ENCODE measurements around the gene MTMR4. TPM values are rescaled to one million over a fixed set of nuclear protein-coding genes. Genes with fewer than 3 reads are reported as not detected.
"Not testable (repeated sequence)": the region's sequence is repeated elsewhere in the genome, so short reads cannot be mapped to it uniquely, and the experiment has no call there.

Gene MTMR4
- polyA plus RNA-seq = 10 to 100 TPM in 2 of 3 donors, 1 to 10 TPM in 1; 9.3 to 24.2 (median 20.5) TPM

GRCh38 chr17:58513965-58514769 is at the start of gene MTMR4:
Gene MTMR4 (minus strand): TSS chr17:58514638. CDS start chr17:58514407, 231 bp downstream.
- peaks cover 60 to 63% of the 10 kb centered on the region in 2 donors for H3K4me1 Mint-ChIP-seq
- H3K27me3 Mint-ChIP-seq (ENCODE audit: low read depth in 3 of 3) = peaks cover 11 to 26% (median 22%) of the 10 kb centered on the region in 3 donors
- no peaks in the 10 kb centered on the region for H3K9me3 Mint-ChIP-seq
- H3K4me3 Mint-ChIP-seq = peak within 1 kb of the TSS; percentile 84 to 94 (median 88)
- H3K36me3 Mint-ChIP-seq = peaks cover 12 to 28% (median 17%) of the 10 kb centered on the region in 3 donors
- peak within 1 kb of the TSS; percentile 74 to 96 (median 90) for H3K27ac Mint-ChIP-seq
- DNase-seq = peak; percentile 72 to 74 (median 73)

DNA sequence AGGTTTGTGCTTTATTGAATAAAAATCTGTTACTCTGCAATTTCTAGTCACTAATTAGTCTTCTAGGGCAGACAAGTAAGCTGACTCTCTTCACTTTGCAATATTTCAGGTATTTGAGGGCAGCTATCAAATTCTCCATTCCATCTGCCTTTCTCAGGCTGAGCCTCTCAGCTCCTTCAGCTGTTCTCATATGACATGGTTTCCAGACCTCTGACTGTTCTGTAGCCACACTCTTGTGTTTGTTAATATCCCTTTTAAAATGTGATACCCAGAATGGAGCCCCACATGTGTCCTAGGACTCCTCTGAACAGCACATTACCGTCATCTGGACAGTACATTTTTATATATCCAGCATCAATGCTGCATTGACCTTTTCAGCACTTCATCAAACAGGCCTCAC is 46.1 kb upstream of the MTMR4 start:
- Mint-ChIP-seq H3K4me3 (no peak overlapping the region), H3K9me3 (no peaks in the 10 kb centered on the region), H3K27me3 (ENCODE audit: low read depth in 3 of 3) (no peaks in the 10 kb centered on the region), H3K4me1 (peaks cover 0 to 4% of the 10 kb centered on the region in 2 donors), H3K27ac (no peak overlapping the region), H3K36me3 (no peaks in the 10 kb centered on the region)
- no peak for DNase-seq

GRCh38 chr17:58557981-58558380 is 43.5 kb upstream of the MTMR4 start:
- DNase-seq = no peak
- Mint-ChIP-seq H3K4me3 (no peak overlapping the region), H3K27ac (no peak overlapping the region), H3K36me3 (peaks cover 0 to 2% (median 0%) of the 10 kb centered on the region in 3 donors), H3K27me3 (ENCODE audit: low read depth in 3 of 3) (no peaks in the 10 kb centered on the region), H3K4me1 (peaks cover 0 to 4% of the 10 kb centered on the region in 2 donors), H3K9me3 (no peaks in the 10 kb centered on the region)

DNA sequence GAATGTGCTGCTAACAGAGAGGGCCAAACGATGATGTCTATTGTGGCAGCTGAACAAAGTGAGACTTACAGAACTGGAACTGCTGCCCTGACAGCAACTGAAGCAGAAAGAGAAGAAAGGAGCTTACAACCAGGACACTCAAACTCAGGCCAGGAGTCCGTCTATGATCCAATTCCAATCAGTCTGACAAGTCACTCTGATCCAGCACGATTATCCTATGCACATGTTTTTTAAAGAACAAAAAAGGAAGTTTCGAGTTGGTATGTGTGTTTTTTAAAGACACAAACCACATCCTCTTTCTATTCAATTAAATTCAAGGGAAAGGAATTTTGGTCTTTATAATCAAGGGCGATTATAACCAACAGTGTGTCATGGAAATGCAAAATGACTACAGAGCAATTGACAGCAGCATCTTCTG is 42.4 kb upstream of the MTMR4 start:
- Mint-ChIP-seq H3K27me3 (ENCODE audit: low read depth in 3 of 3) (peaks cover 0 to 2% (median 0%) of the 10 kb centered on the region in 3 donors), H3K4me1 (peaks cover 0 to 4% of the 10 kb centered on the region in 2 donors), H3K4me3 (no peak overlapping the region), H3K36me3 (peaks cover 0 to 4% (median 0%) of the 10 kb centered on the region in 3 donors), H3K27ac (no peak overlapping the region), H3K9me3 (no peaks in the 10 kb centered on the region)
- no peak for DNase-seq

GRCh38 chr17:58555109-58555508 is 40.7 kb upstream of the MTMR4 start:
- not testable (repeated sequence) for H3K27me3 Mint-ChIP-seq (ENCODE audit: low read depth in 3 of 3); H3K4me3 Mint-ChIP-seq; H3K9me3 Mint-ChIP-seq; H3K36me3 Mint-ChIP-seq; H3K4me1 Mint-ChIP-seq; DNase-seq; H3K27ac Mint-ChIP-seq

- no peak overlapping the region for H3K4me3 Mint-ChIP-seq
- H3K27me3 Mint-ChIP-seq (ENCODE audit: low read depth in 3 of 3) = peaks cover 2 to 3% (median 2%) of the 10 kb centered on the region in 3 donors
- H3K36me3 Mint-ChIP-seq = no peaks in the 10 kb centered on the region
- no peaks in the 10 kb centered on the region for H3K9me3 Mint-ChIP-seq
- no peak overlapping the region for H3K27ac Mint-ChIP-seq
- no peak for DNase-seq
- H3K4me1 Mint-ChIP-seq = no peaks in the 10 kb centered on the region
Observed at GRCh38 chr17:58541249-58541648, 26.8 kb upstream of the MTMR4 start.

- no peaks in the 10 kb centered on the region for H3K9me3 Mint-ChIP-seq
- peaks cover 2 to 3% (median 2%) of the 10 kb centered on the region in 3 donors for H3K27me3 Mint-ChIP-seq (ENCODE audit: low read depth in 3 of 3)
- H3K36me3 Mint-ChIP-seq = no peaks in the 10 kb centered on the region
- H3K27ac Mint-ChIP-seq = no peak overlapping the region
- no peaks in the 10 kb centered on the region for H3K4me1 Mint-ChIP-seq
- no peak for DNase-seq
- H3K4me3 Mint-ChIP-seq = no peak overlapping the region
Observed at GRCh38 chr17:58539698-58540097, 25.3 kb upstream of the MTMR4 start.

GRCh38 chr17:58538811-58539409 is 24.5 kb upstream of the MTMR4 start:
- no peaks in the 10 kb centered on the region for H3K9me3 Mint-ChIP-seq
- H3K4me3 Mint-ChIP-seq = no peak overlapping the region
- H3K27me3 Mint-ChIP-seq (ENCODE audit: low read depth in 3 of 3) = peaks cover 2 to 6% (median 4%) of the 10 kb centered on the region in 3 donors
- no peak overlapping the region for H3K27ac Mint-ChIP-seq
- no peaks in the 10 kb centered on the region for H3K4me1 Mint-ChIP-seq
- DNase-seq = no peak
- no peaks in the 10 kb centered on the region for H3K36me3 Mint-ChIP-seq

DNA sequence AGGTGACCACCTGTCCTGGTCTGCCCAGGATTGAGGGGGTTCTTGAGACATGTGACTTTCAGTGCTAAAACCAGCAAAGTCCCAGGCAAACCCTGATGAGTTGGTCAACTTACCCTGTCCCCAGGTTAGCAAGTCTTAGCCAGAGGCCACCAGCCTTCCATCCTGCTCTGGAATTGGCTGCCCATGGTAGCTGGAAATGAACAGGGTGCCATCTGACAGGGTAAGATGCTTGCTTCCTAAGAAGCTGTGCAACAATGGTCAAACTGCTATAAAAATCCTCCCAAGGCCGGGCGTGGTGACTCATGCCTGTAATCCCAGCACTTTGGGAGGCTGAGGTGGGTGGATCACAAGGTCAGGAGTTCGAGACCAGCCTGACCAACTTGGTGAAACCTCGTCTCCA is 22.8 kb upstream of the MTMR4 start:
- Mint-ChIP-seq H3K4me1 (peaks cover 0 to 3% of the 10 kb centered on the region in 2 donors), H3K27me3 (ENCODE audit: low read depth in 3 of 3) (peaks cover 2 to 6% (median 4%) of the 10 kb centered on the region in 3 donors), H3K9me3 (no peaks in the 10 kb centered on the region), H3K27ac (no peak overlapping the region), H3K36me3 (no peaks in the 10 kb centered on the region), H3K4me3 (no peak overlapping the region)
- DNase-seq = no peak

- DNase-seq = no peak
- no peaks in the 10 kb centered on the region for H3K9me3 Mint-ChIP-seq
- H3K27ac Mint-ChIP-seq = no peak overlapping the region
- no peaks in the 10 kb centered on the region for H3K36me3 Mint-ChIP-seq
- peaks cover 0 to 6% of the 10 kb centered on the region in 2 donors for H3K4me1 Mint-ChIP-seq
- H3K4me3 Mint-ChIP-seq = no peak overlapping the region
- H3K27me3 Mint-ChIP-seq (ENCODE audit: low read depth in 3 of 3) = peaks cover 2 to 6% (median 4%) of the 10 kb centered on the region in 3 donors
Observed at GRCh38 chr17:58536542-58536941, 22.1 kb upstream of the MTMR4 start.

DNA sequence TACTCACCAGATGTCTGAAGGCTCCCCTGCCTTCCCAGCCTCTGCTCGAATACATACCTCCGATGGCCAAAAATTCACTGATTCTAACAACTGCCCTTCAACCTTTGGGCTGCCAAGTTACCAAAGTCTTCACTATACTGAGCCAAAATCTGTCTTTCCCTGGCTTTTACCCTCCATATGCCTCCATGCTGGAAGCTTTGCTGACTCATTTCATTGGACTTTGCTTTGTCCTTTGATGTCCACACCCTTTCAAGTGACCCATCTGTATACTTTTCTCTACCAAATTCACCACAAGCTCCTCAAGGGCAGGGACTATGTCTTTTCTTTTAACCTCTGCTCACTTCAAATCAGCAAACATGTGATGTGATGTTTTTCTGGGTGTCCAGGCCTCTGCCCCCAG is 21.0 kb upstream of the MTMR4 start:
- H3K4me3 Mint-ChIP-seq = no peak overlapping the region
- no peak for DNase-seq
- H3K4me1 Mint-ChIP-seq = peaks cover 0 to 6% of the 10 kb centered on the region in 2 donors
- H3K27ac Mint-ChIP-seq = no peak overlapping the region
- peaks cover 2 to 5% (median 4%) of the 10 kb centered on the region in 3 donors for H3K27me3 Mint-ChIP-seq (ENCODE audit: low read depth in 3 of 3)
- H3K36me3 Mint-ChIP-seq = no peaks in the 10 kb centered on the region
- H3K9me3 Mint-ChIP-seq = no peaks in the 10 kb centered on the region

GRCh38 chr17:58534901-58535421 is 20.5 kb upstream of the MTMR4 start:
- Mint-ChIP-seq H3K36me3 (no peaks in the 10 kb centered on the region), H3K27ac (no peak overlapping the region), H3K4me1 (peaks cover 0 to 6% of the 10 kb centered on the region in 2 donors), H3K9me3 (no peaks in the 10 kb centered on the region), H3K27me3 (ENCODE audit: low read depth in 3 of 3) (peaks cover 2 to 8% (median 4%) of the 10 kb centered on the region in 3 donors), H3K4me3 (no peak overlapping the region)
- no peak for DNase-seq

DNA sequence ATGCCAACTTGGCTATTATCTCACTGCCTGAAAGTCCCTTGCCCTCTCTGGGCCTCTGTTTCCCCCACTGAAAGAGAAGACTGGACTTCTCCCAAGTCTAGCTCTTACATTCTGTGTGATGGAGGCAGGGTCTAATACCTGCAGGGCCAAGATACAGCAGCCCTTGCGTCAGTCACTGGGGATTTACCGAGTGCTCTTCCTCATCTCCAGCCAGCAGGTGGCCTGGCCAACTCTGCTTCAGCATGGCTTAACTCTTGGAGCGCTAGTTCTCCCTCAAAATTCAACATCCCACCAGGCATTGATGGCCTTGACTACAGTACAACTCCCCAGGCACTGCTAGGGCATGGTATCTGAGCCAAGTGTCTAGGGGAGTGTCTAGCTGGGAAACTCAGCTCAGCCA is 19.9 kb upstream of the MTMR4 start:
- Mint-ChIP-seq H3K27ac (peak overlapping the region in 1 of 6 donors; percentile 73), H3K36me3 (no peaks in the 10 kb centered on the region), H3K4me1 (peaks cover 0 to 6% of the 10 kb centered on the region in 2 donors), H3K4me3 (peak overlapping the region in 1 of 5 donors; percentile 25), H3K27me3 (ENCODE audit: low read depth in 3 of 3) (peaks cover 2 to 8% (median 6%) of the 10 kb centered on the region in 3 donors), H3K9me3 (no peaks in the 10 kb centered on the region)
- DNase-seq = no peak

DNA sequence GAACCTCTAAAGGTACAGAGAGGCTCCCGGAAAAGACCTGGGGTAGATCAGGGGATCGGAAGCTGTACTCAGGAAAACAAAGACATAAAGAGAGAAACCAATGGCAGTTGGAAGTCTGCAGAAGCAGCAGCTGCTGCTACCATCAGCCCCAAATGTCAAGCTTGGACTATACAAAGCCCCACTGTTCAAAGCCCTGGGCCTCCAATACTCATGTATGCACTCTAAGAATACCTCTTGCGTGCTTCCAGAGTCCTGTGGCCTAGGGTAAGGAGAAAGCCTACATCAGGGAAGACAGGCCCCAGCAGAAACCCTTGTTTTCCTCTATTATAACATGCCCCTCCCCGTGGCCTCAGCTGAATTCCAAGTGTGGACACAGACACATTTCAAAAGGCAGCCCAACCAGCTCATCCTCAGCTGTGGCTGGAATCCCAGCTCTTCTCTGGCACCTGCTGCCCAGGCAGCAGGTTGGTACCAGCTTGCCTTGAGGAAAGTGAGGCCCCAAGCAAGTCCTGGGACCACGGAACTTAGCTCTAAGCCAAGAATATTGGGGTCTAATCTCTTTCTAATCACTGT is 19.3 kb upstream of the MTMR4 start:
- Mint-ChIP-seq H3K27ac (no peak overlapping the region), H3K9me3 (no peaks in the 10 kb centered on the region), H3K4me3 (peak overlapping the region in 2 of 5 donors; percentile 13 to 67), H3K27me3 (ENCODE audit: low read depth in 3 of 3) (peaks cover 2 to 8% (median 6%) of the 10 kb centered on the region in 3 donors), H3K36me3 (no peaks in the 10 kb centered on the region), H3K4me1 (peaks cover 0 to 6% of the 10 kb centered on the region in 2 donors)
- no peak for DNase-seq
